ENCODE data around the gene PLK3. TPM values are rescaled to one million over a fixed set of nuclear protein-coding genes. Genes with fewer than 3 reads are reported as not detected.

PLK3 gene
- total and polyA plus RNA-seq, 9 of the 15 experiments (the other 6 are each of a cell fraction or from before 2014, with no cell fraction given) = 0.52 to 22.7 (median 11.0) TPM

DNA sequence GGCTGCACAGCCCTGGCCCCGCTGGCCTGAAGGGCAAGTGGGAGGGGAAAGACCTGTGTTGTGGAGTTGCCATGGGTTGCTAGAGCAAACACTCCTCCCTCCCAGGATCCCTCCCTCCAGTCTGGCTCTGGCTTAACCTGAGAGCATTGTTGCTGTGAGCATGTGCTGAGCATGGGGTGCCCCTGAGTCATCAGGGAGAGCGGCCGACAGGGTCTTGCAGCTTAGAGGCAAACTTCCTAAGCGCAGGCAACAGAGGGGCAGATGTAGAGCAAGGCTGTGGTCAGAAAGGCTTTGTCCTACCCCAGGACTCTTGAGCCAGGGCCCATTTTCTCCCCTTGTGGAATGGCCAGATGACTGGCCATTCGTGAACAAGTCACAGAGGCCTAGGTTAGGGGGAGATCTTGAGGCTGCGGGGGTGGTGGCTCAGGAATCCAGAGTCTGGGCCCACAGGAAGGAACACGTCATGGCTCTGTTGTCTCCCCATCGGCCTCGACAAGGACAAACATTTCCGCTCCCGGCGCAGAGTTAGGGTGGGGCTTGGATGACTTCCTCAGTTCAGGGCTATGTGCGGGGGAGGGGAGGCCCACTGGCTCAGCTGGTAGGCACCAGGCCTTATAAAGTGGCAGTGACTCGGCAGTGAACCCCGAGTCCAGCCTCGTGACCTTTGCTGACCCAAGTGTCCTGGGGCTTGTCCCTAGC, 7.3 kb downstream of the PLK3 start (continued):
- peak; percentile 60; the same call in 1 of the 2 replicates for TF ChIP-seq PKNOX1 (IDR thresholded peaks at IDR 0.05)
- peak; percentile 85 for TF ChIP-seq NCOA1 (IDR thresholded peaks at IDR 0.05; ENCODE audit: low read depth)
- no peak for TF ChIP-seq MCM2 (IDR thresholded peaks at IDR 0.05; ENCODE audit: low read depth)
- TF ChIP-seq ZNF184 (CRISPR knock-in tag; IDR thresholded peaks at IDR 0.05) = no peak
- no peak for TF ChIP-seq NFYB (IDR thresholded peaks at IDR 0.05; ENCODE audit: extremely low read depth, insufficient read length)
- no peak for TF ChIP-seq ZBTB49 (CRISPR knock-in tag; IDR thresholded peaks at IDR 0.05; ENCODE audit: borderline replicate concordance)
- TF ChIP-seq MED1 (CRISPR knock-in tag; IDR thresholded peaks at IDR 0.05; ENCODE audit: borderline replicate concordance) = no peak
- TF ChIP-seq DPF2 (IDR thresholded peaks at IDR 0.05) = peak; percentile 95
- TF ChIP-seq TOE1 (IDR thresholded peaks at IDR 0.05; ENCODE audit: borderline replicate concordance) = peak; percentile 86
- peak; percentile 45; the same call in 1 of the 2 replicates for TF ChIP-seq TOE1 (CRISPR knock-in tag; IDR thresholded peaks at IDR 0.05; ENCODE audit: borderline replicate concordance, low read depth)
- TF ChIP-seq HNRNPUL1 (IDR thresholded peaks at IDR 0.05; ENCODE audit: low read length) = no peak
- TF ChIP-seq RBM34 (IDR thresholded peaks at IDR 0.05; ENCODE audit: borderline replicate concordance, insufficient read depth, low read length) = no peak
- no peak for TF ChIP-seq EWSR1 (IDR thresholded peaks at IDR 0.05; ENCODE audit: borderline replicate concordance, low read depth, partially characterized antibody)
- TF ChIP-seq JUNB (CRISPR knock-in tag; conservative IDR thresholded peaks at IDR 0.05) = no peak
- TF ChIP-seq HDGF (IDR thresholded peaks at IDR 0.05) = peak; percentile 88
- TF ChIP-seq LEF1 (IDR thresholded peaks at IDR 0.05) = peak; percentile 98
- TF ChIP-seq, protein P1, sequence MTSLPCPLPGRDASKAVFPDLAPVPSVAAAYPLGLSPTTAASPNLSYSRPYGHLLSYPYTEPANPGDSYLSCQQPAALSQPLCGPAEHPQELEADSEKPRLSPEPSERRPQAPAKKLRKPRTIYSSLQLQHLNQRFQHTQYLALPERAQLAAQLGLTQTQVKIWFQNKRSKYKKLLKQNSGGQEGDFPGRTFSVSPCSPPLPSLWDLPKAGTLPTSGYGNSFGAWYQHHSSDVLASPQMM (CRISPR knock-in tag; IDR thresholded peaks at IDR 0.05) = no peak
- TF ChIP-seq GATA2 (CRISPR knock-in tag; IDR thresholded peaks at IDR 0.05) = no peak; the same call in 1 of the 2 replicates
- TF ChIP-seq NR2C1 (IDR thresholded peaks at IDR 0.05) = no peak
- TF ChIP-seq NR2C1 (tag; IDR thresholded peaks at IDR 0.05) = peak; percentile 54
- TF ChIP-seq BACH1 (tag; IDR thresholded peaks at IDR 0.05) = peak; percentile 94
- TF ChIP-seq GABPB2 (CRISPR knock-in tag; conservative IDR thresholded peaks at IDR 0.05) = no peak
- TF ChIP-seq TBL1XR1 (IDR thresholded peaks at IDR 0.05; ENCODE audit: low read length in 2 of 2) = 0 out of 4 replicates have a peak, but pooled peaks have one; percentile 25 to 38
